Suppressor macrophage treated with lipopolysaccharide for 4 hours (primary cell): Measurements from ENCODE around the gene PTPRG.

ENCODE experiments used
- DNase-seq: peaks from one replicate; pipeline ENCODE4 v3.0.0-alpha.2; 2020

The PTPRG gene

GRCh38 chr3:61876797-61877196 is 315.4 kb downstream of the PTPRG start:
- no peak for DNase-seq

DNA sequence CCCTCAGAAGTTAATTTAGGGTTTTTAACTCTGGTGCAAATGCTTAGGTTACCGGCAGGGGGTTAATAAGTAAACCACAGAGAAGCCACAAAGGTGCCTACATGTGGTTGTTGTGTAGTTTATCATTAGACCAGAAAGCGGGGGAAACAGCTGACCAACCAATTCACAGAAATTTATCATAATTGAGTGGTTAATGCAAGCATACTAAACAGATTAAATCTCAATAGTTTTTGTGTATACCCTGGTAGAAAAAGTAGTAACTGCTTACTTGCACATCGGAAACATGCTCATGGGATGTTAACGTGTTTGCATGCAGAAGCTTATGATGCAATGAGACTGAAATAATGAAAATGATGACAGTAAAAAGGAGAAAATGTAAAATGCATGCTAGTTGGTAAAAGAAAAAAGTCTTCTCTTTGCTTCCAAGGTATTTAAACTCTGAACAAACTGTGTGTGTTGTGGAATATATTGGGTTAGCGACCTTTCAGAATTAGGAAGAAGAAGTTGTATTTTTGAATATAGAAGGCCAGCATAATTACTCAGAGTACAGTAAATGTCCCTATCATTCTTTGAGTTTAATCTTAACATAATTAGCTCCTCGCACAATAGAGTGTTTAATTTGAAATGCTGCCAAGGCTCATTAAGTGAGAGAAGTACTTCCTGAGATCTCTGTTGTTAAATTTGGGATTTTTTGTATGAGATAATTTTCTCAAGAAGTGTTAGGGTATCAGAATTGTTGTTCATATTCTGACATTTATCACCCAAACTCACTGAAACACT is 316.2 kb downstream of the PTPRG start:
- DNase-seq: no peak

GRCh38 chr3:61882253-61882652 is 320.9 kb downstream of the PTPRG start:
- no peak for DNase-seq

DNA sequence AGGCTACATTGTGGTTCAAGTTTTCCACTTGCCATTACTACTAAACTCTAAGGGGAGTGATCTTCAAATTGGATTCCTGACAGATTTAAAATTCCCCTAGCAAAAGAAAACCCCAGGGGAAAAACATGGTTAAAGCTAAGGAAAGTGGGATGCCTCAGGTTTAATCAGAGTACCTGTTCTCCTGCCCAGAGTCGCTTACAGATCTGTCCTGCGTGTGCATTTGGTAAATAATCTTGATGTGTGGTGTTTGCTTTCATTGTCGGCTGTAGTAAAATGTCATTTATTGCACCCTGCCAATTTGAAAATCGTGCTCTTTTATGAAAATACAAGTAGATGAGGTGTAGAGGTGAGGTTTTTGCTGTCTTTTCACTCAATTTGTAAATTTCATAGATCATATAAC is 323.4 kb downstream of the PTPRG start:
- DNase-seq: no peak

GRCh38 chr3:61885414-61885813 is 324.0 kb downstream of the PTPRG start:
- no peak for DNase-seq

GRCh38 chr3:61887206-61887605 is 325.8 kb downstream of the PTPRG start:
- DNase-seq: no peak

- no peak for DNase-seq
These were observed 327.9 kb downstream of the PTPRG start for GRCh38 chr3:61889259-61889658.

DNA sequence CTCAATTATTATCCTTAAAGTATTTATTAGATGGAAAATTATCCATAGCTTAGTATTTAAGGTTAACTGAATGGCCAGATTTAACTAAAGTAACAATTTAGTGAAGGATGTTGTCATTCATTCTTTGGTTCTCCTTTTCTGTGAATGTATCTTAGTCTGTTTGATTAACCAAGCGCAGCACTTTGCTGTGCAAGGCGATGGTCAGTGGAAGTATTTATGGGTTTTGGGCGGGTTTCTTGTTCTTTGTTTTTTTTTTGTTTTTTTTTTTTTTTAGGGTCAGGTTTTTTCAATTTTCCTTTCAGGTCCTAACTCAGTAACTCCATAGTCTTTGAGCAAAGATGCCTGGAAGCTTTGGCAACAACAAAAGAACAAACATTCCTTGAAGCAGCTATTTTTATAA is 328.8 kb downstream of the PTPRG start:
- no peak for DNase-seq

GRCh38 chr3:61890586-61890985 is 329.2 kb downstream of the PTPRG start:
- DNase-seq: no peak

DNA sequence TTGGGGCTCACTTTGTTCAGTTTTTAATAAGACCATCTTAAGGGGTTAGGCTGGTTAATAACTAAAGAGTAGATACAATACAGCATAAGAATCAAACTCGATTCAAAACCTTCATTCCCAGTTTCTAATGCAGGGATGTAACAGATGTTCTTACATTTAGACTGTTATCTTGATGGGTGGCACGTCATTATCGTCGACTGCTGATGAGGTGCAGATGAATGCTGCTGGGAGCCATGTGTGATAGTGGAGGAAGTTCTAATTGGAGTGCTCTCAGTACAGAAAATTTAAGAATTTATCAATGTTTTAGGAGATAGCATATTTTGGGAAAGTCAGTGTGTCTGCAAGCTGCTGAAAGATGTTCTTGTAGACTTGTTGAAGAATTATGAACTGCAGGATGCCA is 331.5 kb downstream of the PTPRG start:
- DNase-seq: no peak

DNA sequence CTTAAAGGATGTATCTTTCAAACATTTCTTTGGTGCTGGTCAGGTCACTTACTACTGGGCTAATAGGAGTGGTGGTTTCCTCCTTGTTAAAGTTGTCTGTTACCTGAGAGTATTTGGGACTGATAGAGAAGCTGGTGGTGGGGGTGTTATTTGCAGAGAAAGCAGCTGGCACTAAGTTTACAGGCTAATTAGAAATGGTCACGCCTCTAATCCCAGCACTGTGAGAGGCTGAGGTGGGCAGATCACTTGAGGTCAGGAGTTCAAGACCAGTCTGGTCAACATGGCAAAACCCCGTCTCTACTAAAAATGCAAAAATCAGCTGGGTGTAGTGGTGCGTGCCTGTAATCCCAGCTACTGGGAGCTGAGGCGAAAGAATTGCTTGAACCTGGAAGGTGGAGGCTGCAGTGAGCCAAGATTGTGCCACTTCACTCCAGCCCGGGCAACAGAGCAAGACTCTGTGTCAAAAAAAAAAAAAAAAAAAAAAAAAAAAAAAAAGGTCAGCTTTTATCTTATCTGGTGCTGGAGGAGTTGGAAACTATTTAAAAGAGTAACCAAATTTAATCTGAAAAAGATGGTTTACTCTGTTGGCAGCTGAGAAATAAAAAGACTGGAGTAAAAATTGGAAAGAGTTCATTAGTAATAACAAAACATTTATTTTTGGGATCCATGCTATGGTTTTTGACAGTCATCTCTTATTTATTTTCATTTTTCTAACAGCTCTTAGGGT is 332.6 kb downstream of the PTPRG start:
- DNase-seq: no peak

DNA sequence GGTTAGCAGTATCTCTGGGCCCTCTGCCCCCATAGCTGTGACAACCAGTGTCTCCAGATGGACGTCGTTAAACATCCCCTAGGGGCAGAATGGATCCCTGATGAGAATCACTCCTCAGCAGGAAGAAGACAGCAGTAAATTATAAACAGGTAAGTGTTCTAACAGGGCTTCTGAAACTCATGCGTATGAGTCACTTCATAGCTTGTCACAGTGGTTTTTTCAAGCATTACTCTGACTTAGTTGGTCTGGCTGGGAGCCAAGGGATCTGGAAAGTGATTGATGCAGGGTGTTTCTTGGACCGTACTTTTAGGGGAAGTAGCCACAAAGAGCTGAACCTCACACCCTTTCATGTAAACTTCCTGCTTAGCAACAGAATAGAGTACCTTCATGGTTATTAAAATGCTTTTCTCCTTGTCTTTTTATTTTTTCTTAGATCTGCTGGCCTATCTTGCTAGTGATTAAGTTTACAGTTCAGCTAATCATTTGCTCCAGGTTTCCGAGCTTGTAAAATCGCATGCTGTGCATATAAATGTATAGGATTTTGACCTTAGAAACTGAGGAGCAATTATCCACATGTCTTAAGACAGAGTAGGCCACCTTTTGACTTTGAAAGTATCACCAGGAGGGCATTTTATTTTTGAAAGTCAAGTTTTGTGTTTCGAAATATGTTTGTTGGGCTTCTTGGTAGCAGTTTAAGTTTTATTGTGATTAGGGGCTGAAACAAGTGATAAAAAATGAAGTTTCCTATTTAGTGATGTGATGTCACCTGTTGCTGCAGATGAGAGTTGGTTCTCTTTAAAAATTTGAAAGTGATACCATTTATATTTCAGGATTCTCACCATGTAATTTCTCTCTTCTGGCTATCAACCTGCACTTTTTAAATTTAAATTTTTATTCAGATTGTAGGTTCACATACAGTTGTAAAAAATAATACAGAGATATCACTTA is 333.9 kb downstream of the PTPRG start:
- DNase-seq: peak; percentile 34

DNA sequence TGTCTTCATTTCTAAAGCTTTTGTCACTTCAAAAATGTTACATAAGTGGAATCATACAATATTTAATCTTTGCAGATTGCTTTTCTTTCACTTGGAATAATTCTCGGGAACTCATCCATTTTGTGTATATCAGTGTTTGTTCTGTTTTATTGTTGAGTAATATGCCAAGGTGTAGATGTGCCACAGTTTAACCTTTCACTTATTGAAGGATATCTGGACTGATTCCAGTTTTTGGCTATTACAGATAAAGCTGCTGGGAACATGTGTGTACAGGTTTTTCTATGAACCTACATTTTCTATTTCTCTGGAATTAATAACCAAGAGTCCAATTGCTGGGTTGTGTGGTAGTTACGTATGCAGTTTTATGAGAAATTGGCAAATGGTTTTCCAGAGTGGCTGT is 334.9 kb downstream of the PTPRG start:
- DNase-seq: no peak

DNA sequence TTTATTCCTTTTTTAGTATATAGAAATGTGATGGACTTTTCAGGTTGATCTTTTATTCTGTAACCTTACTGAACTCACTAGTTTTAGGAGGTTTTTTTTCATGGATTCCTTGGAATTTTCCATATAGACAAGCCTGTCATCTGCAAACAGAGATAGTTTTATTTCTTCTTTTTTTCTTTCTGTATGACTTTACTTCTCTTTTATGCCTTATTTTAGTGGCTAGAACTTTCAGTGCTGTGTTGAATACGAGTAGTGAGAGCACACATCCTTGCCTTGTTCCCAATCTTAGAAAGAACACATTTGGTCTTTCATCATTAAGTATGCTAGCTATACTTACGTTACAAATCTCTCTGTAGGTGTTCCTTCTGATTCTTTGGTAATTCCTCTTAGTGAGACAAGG is 336.5 kb downstream of the PTPRG start:
- no peak for DNase-seq

DNA sequence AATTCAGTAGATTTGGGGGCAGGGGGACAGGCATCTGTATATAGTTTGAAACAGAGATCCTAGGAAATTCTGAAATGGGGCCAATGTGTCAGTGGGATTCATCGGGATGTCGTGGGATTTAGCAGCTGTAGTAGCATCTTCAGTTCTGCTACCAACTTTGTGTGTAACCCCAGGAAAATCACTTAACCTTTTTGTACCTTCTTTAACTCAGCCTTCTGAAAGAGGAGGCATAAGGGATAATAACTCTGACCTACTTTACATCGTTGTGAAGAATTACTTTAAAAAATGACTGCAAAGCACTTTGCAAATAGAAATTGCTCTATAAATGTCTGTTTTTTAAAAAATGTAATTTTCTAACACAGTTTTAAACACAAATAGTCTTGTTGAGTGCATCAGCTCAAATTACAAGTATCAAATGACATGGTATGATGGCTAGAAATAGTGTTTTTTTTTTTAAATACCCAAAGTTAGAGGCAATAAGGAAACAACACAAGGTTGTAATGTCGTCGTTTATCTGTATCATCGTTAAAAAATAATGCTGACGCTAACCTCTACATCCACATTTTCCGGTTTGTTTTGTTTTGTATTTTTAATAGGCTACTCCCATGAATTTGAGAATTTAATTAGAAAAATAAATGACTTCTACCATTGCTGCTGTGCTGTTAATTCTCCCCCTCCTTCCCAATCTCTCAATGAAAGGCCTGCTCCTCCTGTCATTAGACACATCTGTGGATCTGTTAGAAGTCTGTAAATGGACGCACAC is 338.5 kb downstream of the PTPRG start:
- no peak for DNase-seq

- no peak for DNase-seq
These were observed 340.1 kb downstream of the PTPRG start for GRCh38 chr3:61901496-61901895.

GRCh38 chr3:61901986-61902385 is 340.6 kb downstream of the PTPRG start:
- no peak for DNase-seq

DNA sequence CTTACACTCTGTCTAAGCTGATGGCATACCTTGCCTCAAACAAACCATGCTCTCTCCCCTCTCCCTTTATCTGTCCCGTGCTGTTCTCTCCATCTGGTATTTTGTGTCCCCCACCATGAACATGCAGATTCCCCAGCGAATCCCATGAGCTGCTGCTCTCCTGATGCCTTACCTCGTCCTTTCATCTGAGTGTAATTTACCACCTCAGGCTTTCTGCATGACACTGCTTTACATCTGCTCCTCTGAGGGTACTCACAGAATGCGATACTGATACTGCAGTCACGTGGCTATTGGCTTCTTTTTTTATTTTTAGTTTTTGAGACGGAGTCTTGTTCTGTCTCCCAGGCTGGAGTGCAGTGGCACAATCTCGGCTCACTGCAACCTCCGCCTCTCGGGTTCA is 341.7 kb downstream of the PTPRG start:
- no peak for DNase-seq

- no peak for DNase-seq
These were observed 342.7 kb downstream of the PTPRG start for GRCh38 chr3:61903931-61904657.

DNA sequence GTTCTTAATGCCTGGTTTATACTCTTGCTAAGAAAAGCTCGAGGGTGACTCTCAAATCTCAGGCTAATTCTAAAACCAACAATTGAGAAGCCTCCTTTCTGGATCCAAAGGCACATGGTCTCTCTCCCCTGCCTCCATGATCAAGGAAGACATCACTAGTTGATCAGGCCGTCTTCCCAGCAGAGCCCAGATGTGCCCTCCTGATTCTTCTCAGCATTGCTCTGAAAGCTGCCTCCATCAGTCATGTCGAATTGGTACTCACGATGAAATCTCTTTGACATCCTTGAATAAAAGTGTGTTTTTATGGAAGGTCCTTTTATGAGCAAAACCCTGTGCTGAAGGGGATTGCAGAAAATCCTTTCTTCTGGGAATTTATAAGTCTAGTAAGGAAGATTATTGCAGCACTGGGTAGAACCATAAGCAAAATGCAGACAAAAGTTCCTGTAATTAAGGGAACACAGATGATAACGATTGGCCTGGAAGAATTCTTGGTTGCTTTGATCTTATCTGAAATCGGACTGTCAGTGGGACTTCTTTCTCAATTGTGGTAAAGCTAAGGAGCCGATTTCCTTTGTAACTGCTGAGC is 345.9 kb downstream of the PTPRG start:
- no peak for DNase-seq

- DNase-seq: no peak
These were observed 347.0 kb downstream of the PTPRG start for GRCh38 chr3:61908382-61908781.

DNA sequence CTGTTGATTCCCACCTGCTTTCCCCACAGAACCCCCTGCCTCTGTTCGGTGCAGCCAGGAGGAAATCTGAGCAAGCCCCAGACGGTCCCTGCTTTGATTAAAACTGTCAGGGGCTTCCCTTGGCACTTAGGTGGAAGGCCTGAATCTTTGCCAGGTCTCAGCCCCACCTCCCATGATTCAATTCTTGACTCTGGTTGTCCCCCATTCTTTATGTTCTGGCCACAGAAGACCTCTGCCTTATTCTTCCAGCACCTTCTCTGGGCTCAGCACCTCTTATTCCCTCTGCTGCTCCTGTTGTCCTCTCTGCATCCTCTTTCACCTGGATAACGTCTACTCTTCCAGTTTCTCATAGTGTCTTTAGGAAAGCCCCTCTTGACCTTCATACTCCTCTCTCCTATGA is 349.4 kb downstream of the PTPRG start:
- no peak for DNase-seq
